ENCODE measurements around the gene TRABD. TPM values are rescaled to one million over a fixed set of nuclear protein-coding genes. Genes with fewer than 3 reads are reported as not detected.

The TRABD gene
- total RNA-seq, 3 donors from 2014 or later = 36.8 to 52.6 (median 42.7) TPM

- DNase-seq (no peak), ATAC-seq (no peak)
- Histone ChIP-seq H3K4me3 (no peak overlapping the region), H3K9me3 (no peaks in the 10 kb centered on the region), H3K4me1 (ENCODE audit: low read depth) (no peaks in the 10 kb centered on the region), H3K36me3 (ENCODE audit: low read depth) (no peaks in the 10 kb centered on the region)
- intact Hi-C loops (cut with DNase I, micrococcal nuclease) = no loop called here
- TF ChIP-seq CTCF (IDR thresholded peaks at IDR 0.05) = no peak
These were observed 43.7 kb downstream of the TRABD start for GRCh38 chr22:50229370-50229769.

GRCh38 chr22:50232481-50233151 lies 46.9 kb downstream of the TRABD start:
- no peaks in the 10 kb centered on the region for H3K9me3 ChIP-seq
- H3K36me3 ChIP-seq (ENCODE audit: low read depth) = no peaks in the 10 kb centered on the region
- no peak for DNase-seq
- intact Hi-C loops (cut with DNase I, micrococcal nuclease) = no loop called here
- ATAC-seq = no peak
- no peak for TF ChIP-seq CTCF (IDR thresholded peaks at IDR 0.05)
- H3K4me1 ChIP-seq (ENCODE audit: low read depth) = no peaks in the 10 kb centered on the region
- no peak overlapping the region for H3K4me3 ChIP-seq

DNA sequence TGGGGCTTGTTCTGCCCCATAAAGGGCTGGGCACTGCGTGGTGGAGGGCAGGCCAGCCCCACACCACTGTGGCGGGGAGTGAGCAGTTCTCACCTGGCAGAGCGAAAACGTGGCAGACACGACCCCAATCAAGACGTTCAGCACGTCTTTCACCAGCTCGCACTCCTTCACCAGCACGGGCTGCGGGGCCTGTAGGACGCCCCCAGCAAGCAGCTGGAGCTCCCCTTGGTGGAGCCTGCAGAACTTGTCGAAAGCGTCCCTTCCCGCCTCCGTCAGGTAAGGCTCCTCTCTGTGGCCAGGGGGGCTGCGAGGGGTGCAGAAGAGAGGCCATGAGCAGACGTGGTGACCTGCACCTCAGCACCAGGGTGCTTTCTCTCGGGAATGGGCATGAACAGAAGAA lies 47.5 kb downstream of the TRABD start:
- no peak for ATAC-seq
- H3K9me3 ChIP-seq = no peaks in the 10 kb centered on the region
- intact Hi-C loops (cut with DNase I, micrococcal nuclease) = no loop called here
- H3K4me3 ChIP-seq = no peak overlapping the region
- no peak for TF ChIP-seq CTCF (IDR thresholded peaks at IDR 0.05)
- no peaks in the 10 kb centered on the region for H3K36me3 ChIP-seq (ENCODE audit: low read depth)
- no peak for DNase-seq
- no peaks in the 10 kb centered on the region for H3K4me1 ChIP-seq (ENCODE audit: low read depth)

DNA sequence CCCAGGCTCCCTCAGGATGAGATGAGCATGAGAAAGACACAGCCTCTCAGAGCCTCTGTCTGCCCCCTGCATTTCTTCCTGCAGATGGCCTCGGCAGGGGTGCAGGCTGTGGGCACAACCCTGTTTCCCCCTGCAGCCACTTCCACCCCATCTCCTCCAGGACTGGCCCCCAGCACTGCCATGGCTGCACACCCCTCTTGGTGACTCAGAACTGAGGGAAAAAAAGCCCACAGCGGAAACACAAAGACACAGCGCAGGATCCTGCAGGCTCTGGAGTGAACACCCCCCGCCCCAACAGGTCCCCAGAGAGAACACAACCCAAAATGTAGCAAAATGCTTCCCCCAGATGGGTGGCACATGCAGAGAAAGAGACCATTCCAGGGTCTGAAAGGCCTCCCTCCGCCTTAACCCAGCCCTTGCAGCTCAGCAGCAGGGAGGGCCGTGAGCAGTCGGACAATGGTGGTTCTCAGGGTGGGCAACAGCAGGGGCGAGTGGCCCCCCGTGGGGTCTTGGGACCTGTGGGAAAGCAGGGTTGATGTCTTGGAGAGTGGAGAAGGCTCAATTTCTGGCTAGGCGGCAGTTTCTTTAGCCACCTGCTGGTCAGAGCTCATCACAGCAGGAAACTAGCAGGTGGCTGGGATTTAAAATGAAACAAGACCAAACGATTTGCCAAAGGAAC lies 51.2 kb downstream of the TRABD start:
- H3K4me3 ChIP-seq = no peak overlapping the region
- H3K4me1 ChIP-seq (ENCODE audit: low read depth) = peaks cover 9% of the 10 kb centered on the region
- no peaks in the 10 kb centered on the region for H3K36me3 ChIP-seq (ENCODE audit: low read depth)
- intact Hi-C loops (cut with DNase I, micrococcal nuclease) = no loop called here
- DNase-seq (no peak), ATAC-seq (peak; percentile 47)
- no peaks in the 10 kb centered on the region for H3K9me3 ChIP-seq
- TF ChIP-seq CTCF (IDR thresholded peaks at IDR 0.05) = no peak

GRCh38 chr22:50238755-50239154 lies 53.0 kb downstream of the TRABD start:
- H3K36me3 ChIP-seq (ENCODE audit: low read depth) = no peaks in the 10 kb centered on the region
- peaks cover 28% of the 10 kb centered on the region for H3K4me1 ChIP-seq (ENCODE audit: low read depth)
- H3K4me3 ChIP-seq = no peak overlapping the region
- TF ChIP-seq CTCF (IDR thresholded peaks at IDR 0.05) = no peak
- no peaks in the 10 kb centered on the region for H3K9me3 ChIP-seq
- intact Hi-C loops (cut with DNase I, micrococcal nuclease) = no loop called here
- ATAC-seq (no peak), DNase-seq (no peak)
